ENCODE measurements around the gene TCF20. TPM values are rescaled to one million over a fixed set of nuclear protein-coding genes. Genes with fewer than 3 reads are reported as not detected.

Gene TCF20
- total RNA-seq, result 20.6 and 39.1 TPM in 2 replicates

GRCh38 chr22:42270510-42271190 is at the start of gene TCF20:
TSS of gene TCF20 (minus strand) at chr22:42270653. CDS start at chr22:42215305, 55,348 bp downstream.

Other genes with a start within 250 kb of the TCF20 start
- 40.1 and 40.9 TPM in 2 replicates for gene NAGA, start 199.8 kb downstream of the TCF20 start, total RNA-seq
- 10.4 and 10.7 TPM in 2 replicates for gene PHETA2, start 196.4 kb downstream of the TCF20 start, total RNA-seq
- 2.9 and 4.1 TPM in 2 replicates for gene SMDT1, start 191.0 kb downstream of the TCF20 start, total RNA-seq
- 36.6 and 37.1 TPM in 2 replicates for gene NDUFA6, start 179.9 kb downstream of the TCF20 start, total RNA-seq
- gene CYP2D6, start 139.8 kb downstream of the TCF20 start, total RNA-seq, result 0.20 and 0.37 TPM in 2 replicates
- gene NFAM1, start 161.8 kb upstream of the TCF20 start, total RNA-seq, result not detected in 2 replicates
- 28.7 and 58.6 TPM in 2 replicates for gene RRP7A, start 249.1 kb upstream of the TCF20 start, total RNA-seq

All from subcutaneous preadipocyte (primary cell).